ENCODE measurements around the gene CEP112. TPM values are rescaled to one million over a fixed set of nuclear protein-coding genes. Genes with fewer than 3 reads are reported as not detected.
"Not testable (repeated sequence)": the region's sequence is repeated elsewhere in the genome, so short reads cannot be mapped to it uniquely, and the experiment has no call there.

CEP112 gene
- total and polyA plus RNA-seq, 8 donors: 8.4 to 11.4 (median 9.8) TPM

GRCh38 chr17:65786479-65786878 is 405.5 kb downstream of the CEP112 start:
- Histone ChIP-seq H3K27me3 (no peaks in the 10 kb centered on the region), H3K4me1 (peaks cover 0 to 15% (median 6%) of the 10 kb centered on the region in 3 donors), H3K36me3 (no peaks in the 10 kb centered on the region), H3K9me3 (no peaks in the 10 kb centered on the region), H3K27ac (no peak overlapping the region), H3K4me3 (no peak overlapping the region)
- TF ChIP-seq CTCF (IDR thresholded peaks at IDR 0.05): no peak
- ATAC-seq: no peak
- no peak for FAIRE-seq
- intact Hi-C loops (cut with DNase I): no loop called here
- DNase-seq: no peak
- 98% methylated on average over 5 of the region's 5 CpGs for WGBS, 2 donors

GRCh38 chr17:65785109-65785508 is 406.8 kb downstream of the CEP112 start:
- ATAC-seq (peak; percentile 93 to 97 (median 96)), DNase-seq (no peak)
- no peaks in the 10 kb centered on the region for H3K27me3 ChIP-seq

GRCh38 chr17:65783845-65784334 is 408.0 kb downstream of the CEP112 start:
- TF ChIP-seq CTCF (IDR thresholded peaks at IDR 0.05): no peak
- FAIRE-seq (peak; percentile 81), ATAC-seq (peak in 3 of 4 donors; percentile 42 to 64 (median 49)), DNase-seq (no peak)
- H3K4me1 ChIP-seq: peaks cover 0 to 15% (median 6%) of the 10 kb centered on the region in 3 donors
- 87 to 90% methylated on average over 4 of the region's 4 CpGs for WGBS, 2 donors
- no peak overlapping the region for H3K4me3 ChIP-seq
- H3K36me3 ChIP-seq: no peaks in the 10 kb centered on the region
- no peaks in the 10 kb centered on the region for H3K27me3 ChIP-seq
- H3K27ac ChIP-seq: peak overlapping the region in 1 of 4 donors; percentile 22
- H3K9me3 ChIP-seq: no peaks in the 10 kb centered on the region
- intact Hi-C loops (cut with DNase I): no loop called here

More at GRCh38 chr17:65785109-65785508, 406.8 kb downstream of the CEP112 start:
- Histone ChIP-seq H3K4me3 (no peak overlapping the region), H3K36me3 (no peaks in the 10 kb centered on the region), H3K9me3 (no peaks in the 10 kb centered on the region), H3K27ac (peak overlapping the region in 2 of 4 donors; percentile 2 to 22), H3K4me1 (peaks cover 0 to 15% (median 6%) of the 10 kb centered on the region in 3 donors)
- intact Hi-C loops (cut with DNase I): no loop called here
- no peak for TF ChIP-seq CTCF (IDR thresholded peaks at IDR 0.05)
- FAIRE-seq: peak; percentile 98
- 0 to 2% methylated on average over 1 of the region's 1 CpG for WGBS, 2 donors

GRCh38 chr17:65782104-65782706 is 409.7 kb downstream of the CEP112 start:
- H3K27me3 ChIP-seq; H3K9me3 ChIP-seq; H3K27ac ChIP-seq; FAIRE-seq; intact Hi-C loops (cut with DNase I); H3K36me3 ChIP-seq; H3K4me3 ChIP-seq; DNase-seq; ATAC-seq: not testable (repeated sequence)
- WGBS, 2 donors: 46 to 55% methylated on average over 1 of the region's 1 CpG
- H3K4me1 ChIP-seq: peaks cover 0 to 15% (median 6%) of the 10 kb centered on the region in 3 donors

- TF ChIP-seq CTCF (IDR thresholded peaks at IDR 0.05): no peak
- intact Hi-C loops (cut with DNase I): no loop called here
- 90 to 98% methylated on average over 1 of the region's 1 CpG for WGBS, 2 donors
- H3K36me3 ChIP-seq: no peaks in the 10 kb centered on the region
- FAIRE-seq: no peak
- H3K4me1 ChIP-seq: peaks cover 0 to 11% (median 6%) of the 10 kb centered on the region in 3 donors
- no peaks in the 10 kb centered on the region for H3K27me3 ChIP-seq
- no peaks in the 10 kb centered on the region for H3K9me3 ChIP-seq
- H3K27ac ChIP-seq: no peak overlapping the region
- DNase-seq: no peak
- no peak overlapping the region for H3K4me3 ChIP-seq
- ATAC-seq: no peak
Observed at GRCh38 chr17:65780111-65780510, 411.8 kb downstream of the CEP112 start.
